Neural crest cell (in vitro differentiated cells): Measurements from ENCODE around the gene ATP12A. TPM values are rescaled to one million over a fixed set of nuclear protein-coding genes. Genes with fewer than 3 reads are reported as not detected.
A peak's percentile ranks its signal among the peaks of the same experiment; 100 is the strongest.

Experiments used
- DNase-seq: peaks from one replicate; pipeline ENCODE4 v3.0.0; 2021; ENCODE audit warnings: low read depth, mixed read lengths, low spot score
- H3K27ac Mint-ChIP-seq: one replicate; pipeline ENCODE4 v1.8.0; 2021; ENCODE audit warnings: mild to moderate bottlenecking, mixed read lengths; ENCODE audit not compliant: unreplicated experiment
- H3K27me3 Mint-ChIP-seq: 2 replicates; pipeline ENCODE4 v1.8.0; 2021; ENCODE audit warnings: low read depth, mild to moderate bottlenecking, mixed read lengths
- H3K36me3 Mint-ChIP-seq: 2 replicates; pipeline ENCODE4 v1.8.0; 2021; ENCODE audit warnings: low read depth, mild to moderate bottlenecking, mixed read lengths
- H3K4me1 Mint-ChIP-seq: 2 replicates; pipeline ENCODE4 v1.8.0; 2021; ENCODE audit warnings: mixed read lengths
- H3K4me3 Mint-ChIP-seq: one replicate; pipeline ENCODE4 v1.8.0; 2021; ENCODE audit warnings: mild to moderate bottlenecking, mixed read lengths
- H3K9me3 Mint-ChIP-seq: 2 replicates; pipeline ENCODE4 v1.8.0; 2021; ENCODE audit warnings: mixed read lengths
- CTCF ChIP-seq: fragments of 200-600 bp; sonication (generic); conservative IDR thresholded peaks from 2 replicates; pipeline ENCODE4 v1.5.0; 2021; ENCODE audit warnings: antibody characterized with exemption, mild to moderate bottlenecking
- long read RNA-seq: library from polyadenylated mRNA; unstranded; transcript quantifications from one replicate; pipeline ENCODE4 v2.0.0, GENCODE V29; 2020
- total RNA-seq: library from RNA; stranded (reverse); gene quantifications from 2 replicates; pipeline ENCODE4 v1.2.1, GENCODE V29; 2021

ATP12A gene
- total RNA-seq, result 0.12 and 0.23 TPM in 2 replicates
- long read RNA-seq, result 0 reads

DNA sequence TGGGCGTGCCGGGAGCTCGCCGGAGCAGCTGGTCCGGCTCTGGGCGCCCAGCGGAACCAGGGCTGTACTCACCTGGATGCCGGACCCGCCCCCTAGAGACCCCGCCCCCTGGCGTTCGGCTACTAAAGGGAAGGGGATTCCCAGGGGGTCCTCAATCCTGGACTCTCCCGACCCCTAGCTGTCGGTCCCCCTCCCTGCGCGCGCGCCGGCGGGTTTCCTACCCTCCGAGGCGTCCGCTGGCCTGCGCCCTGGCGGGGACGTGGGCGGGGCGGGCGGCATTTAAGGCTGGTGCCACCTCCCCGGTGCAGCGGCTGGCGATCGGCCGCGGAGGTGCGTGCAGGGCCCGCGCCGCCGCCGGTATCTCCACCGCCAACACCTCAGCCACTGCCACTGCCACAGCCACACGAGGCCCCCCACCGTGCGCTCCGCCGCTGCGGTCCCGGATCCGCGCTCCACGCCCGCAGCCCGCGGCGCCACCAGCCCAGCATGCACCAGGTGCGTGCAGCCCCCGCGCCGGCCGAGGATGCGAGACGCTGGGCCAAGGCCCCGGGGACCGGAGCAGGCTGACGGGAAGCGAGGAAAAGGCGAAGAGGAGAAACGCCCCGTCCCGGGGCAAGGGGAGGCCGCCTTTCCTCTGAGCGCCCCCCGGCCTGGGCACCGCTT lies at the start of gene ATP12A:
TSS of gene ATP12A (plus strand) at position 151 of the 663 bp plus-strand sequence. CDS start at position 487, 336 bp downstream.
- no peak for DNase-seq
- peak within 1 kb of the TSS; percentile 76 for H3K4me3 Mint-ChIP-seq
- H3K4me1 Mint-ChIP-seq, result peaks cover 35% of the 10 kb centered on the region
- no peaks in the 10 kb centered on the region for H3K36me3 Mint-ChIP-seq
- TF ChIP-seq CTCF, result peak; percentile 40
- H3K27ac Mint-ChIP-seq, result no peak within 1 kb of the TSS
- peaks cover 48% of the 10 kb centered on the region for H3K27me3 Mint-ChIP-seq
- H3K9me3 Mint-ChIP-seq, result no peaks in the 10 kb centered on the region

DNA sequence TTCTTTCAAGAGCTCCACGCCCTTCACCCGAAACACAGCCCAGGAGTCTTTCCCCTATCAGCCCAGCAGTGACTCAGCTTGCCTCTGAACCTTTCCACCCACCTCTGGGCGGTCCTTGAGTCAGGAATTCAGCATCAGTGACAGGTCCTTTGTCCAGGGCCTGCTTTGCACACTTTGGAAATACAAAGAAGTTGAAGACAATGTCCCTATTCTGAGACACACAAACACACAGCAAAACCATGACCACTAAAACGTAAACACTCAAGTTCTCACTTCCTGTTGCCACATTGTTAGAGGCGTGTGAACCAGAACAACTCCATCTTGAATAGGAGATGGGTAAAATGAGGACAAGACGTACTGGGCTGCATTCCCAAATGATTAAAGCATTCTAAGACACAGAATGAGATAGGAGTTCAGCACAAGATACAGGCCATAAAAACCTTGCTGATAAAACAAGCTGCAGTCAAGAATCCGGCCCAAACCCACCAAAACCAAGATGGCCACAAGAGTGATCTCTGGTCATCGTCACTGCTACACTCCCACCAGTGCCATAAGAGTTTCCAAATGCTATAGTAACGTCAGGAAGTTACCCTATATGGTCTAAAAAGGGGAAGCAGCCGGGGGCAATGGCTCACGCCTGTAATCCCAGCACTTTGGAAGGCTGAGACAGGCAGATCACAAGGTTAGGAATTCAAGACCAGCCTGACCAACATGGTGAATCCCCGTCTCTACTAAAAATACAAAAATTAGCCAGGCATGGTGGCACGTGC lies 49.2 kb upstream of the ATP12A start:
- no peaks in the 10 kb centered on the region for H3K36me3 Mint-ChIP-seq
- no peaks in the 10 kb centered on the region for H3K9me3 Mint-ChIP-seq
- H3K4me1 Mint-ChIP-seq, result peaks cover 32% of the 10 kb centered on the region
- peak overlapping the region; percentile 79 for H3K27ac Mint-ChIP-seq
- no peaks in the 10 kb centered on the region for H3K27me3 Mint-ChIP-seq
- no peak for DNase-seq
- no peak overlapping the region for H3K4me3 Mint-ChIP-seq
- TF ChIP-seq CTCF, result no peak

DNA sequence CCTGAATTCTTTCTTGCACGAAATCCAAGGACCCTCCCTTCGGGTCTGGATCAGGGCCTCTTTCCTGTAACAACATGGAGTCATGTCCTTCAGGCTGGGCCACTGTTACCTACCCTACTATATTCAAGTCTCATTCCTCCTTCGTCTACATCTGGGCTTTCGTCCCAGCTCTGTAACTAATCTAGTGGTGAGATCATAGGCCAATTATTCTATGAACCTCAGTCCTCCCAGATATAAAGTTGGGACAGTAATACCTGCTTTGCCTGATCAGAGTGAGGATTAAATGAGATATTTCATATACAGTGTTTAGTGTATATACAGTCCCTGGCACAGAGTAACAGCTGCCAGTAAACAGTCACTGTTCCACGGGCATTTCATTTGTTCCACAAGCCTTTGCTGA lies 48.3 kb upstream of the ATP12A start:
- H3K27ac Mint-ChIP-seq, result no peak overlapping the region
- no peaks in the 10 kb centered on the region for H3K36me3 Mint-ChIP-seq
- H3K4me1 Mint-ChIP-seq, result peaks cover 32% of the 10 kb centered on the region
- no peaks in the 10 kb centered on the region for H3K9me3 Mint-ChIP-seq
- H3K4me3 Mint-ChIP-seq, result no peak overlapping the region
- no peak for DNase-seq
- no peak for TF ChIP-seq CTCF
- no peaks in the 10 kb centered on the region for H3K27me3 Mint-ChIP-seq

DNA sequence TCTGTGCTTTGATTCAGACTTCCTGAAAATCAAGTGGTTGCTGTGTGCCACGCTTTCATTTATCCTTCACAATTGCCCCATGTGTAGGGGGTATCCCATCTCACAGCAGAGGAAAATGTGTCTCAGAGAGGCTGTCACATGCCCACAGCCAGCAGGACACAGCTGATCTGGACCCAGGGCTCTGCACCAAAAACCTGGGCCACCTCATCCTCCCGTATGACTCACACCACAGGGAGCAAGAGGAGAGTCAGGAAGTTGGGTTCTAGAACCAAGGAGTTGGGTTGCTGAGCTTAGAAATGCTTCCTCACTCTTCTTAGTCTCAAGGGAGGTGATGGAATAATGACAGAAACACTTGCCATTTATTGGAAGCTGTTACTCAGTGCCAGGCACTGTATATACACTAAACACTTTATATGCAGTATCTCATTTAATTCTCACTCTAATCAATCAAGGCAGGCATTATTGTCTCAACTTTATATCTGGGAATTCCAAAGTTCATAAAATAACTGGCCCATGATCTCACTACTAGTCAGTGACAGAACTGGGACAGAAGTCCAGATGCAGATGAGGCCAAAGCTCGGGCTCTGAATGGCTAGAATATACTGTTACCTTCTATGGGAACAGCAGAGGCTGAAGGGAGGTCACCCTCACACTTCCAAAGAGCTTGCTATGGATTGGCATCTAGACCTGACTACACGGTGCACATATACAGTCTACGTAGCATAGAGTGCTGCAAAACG lies 47.7 kb upstream of the ATP12A start:
- H3K27ac Mint-ChIP-seq, result no peak overlapping the region
- no peak for TF ChIP-seq CTCF
- no peaks in the 10 kb centered on the region for H3K9me3 Mint-ChIP-seq
- no peaks in the 10 kb centered on the region for H3K27me3 Mint-ChIP-seq
- H3K36me3 Mint-ChIP-seq, result no peaks in the 10 kb centered on the region
- H3K4me1 Mint-ChIP-seq, result peaks cover 28% of the 10 kb centered on the region
- DNase-seq, result no peak
- no peak overlapping the region for H3K4me3 Mint-ChIP-seq

DNA sequence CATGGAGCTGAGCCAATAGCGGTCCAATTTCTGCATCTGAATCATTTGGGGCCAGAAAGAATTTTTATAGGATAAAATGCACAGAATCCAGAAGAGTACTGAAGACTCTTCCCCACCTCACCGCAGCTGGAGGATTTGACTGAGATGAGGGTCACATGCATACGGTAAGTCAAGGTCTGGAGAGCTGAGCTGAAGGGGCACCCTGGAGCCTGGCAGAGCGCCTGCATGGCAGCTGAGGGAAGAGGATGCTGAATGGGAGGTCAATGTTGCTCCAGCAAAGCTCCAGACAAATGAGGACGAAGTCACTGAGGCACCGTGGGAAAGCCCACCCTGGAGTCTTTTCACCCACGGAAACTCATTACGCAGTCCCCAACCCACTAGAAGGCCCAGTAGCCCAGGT lies 43.4 kb upstream of the ATP12A start:
- no peaks in the 10 kb centered on the region for H3K36me3 Mint-ChIP-seq
- no peaks in the 10 kb centered on the region for H3K9me3 Mint-ChIP-seq
- H3K4me3 Mint-ChIP-seq, result no peak overlapping the region
- DNase-seq, result no peak
- TF ChIP-seq CTCF, result no peak
- no peaks in the 10 kb centered on the region for H3K27me3 Mint-ChIP-seq
- H3K27ac Mint-ChIP-seq, result no peak overlapping the region
- H3K4me1 Mint-ChIP-seq, result peaks cover 7% of the 10 kb centered on the region
